Keratinocyte (primary cell): ENCODE measurements around the gene NALCN. TPM values are rescaled to one million over a fixed set of nuclear protein-coding genes. Genes with fewer than 3 reads are reported as not detected.

ENCODE experiments used
- DNase-seq: peaks from one replicate; pipeline ENCODE4 v3.0.0-alpha.2; 2011; ENCODE audit warnings: low read depth, missing footprints, low spot score
- FAIRE-seq: peaks from 2 replicates; lab custom pipeline; 2011; peaks lifted over from hg19 to GRCh38; lab: Jason Lieb, UNC
- H2AFZ ChIP-seq: 2 replicates; pipeline ENCODE4 v1.6.0; 2012; ENCODE audit warnings: low read length, control low read depth, inconsistent platforms; ENCODE audit not compliant: control insufficient read depth
- H3K27ac ChIP-seq: 2 replicates; pipeline ENCODE4 v1.5.1; 2011; ENCODE audit warnings: low read length; ENCODE audit not compliant: control insufficient read depth, insufficient read depth
- H3K27me3 ChIP-seq: 3 replicates; pipeline ENCODE4 v1.6.0; 2011; ENCODE audit warnings: low read length; ENCODE audit not compliant: control insufficient read depth, insufficient read depth; ENCODE audit errors: extremely low read depth
- H3K36me3 ChIP-seq, 2 experiments: 2 replicates in 1 of 2; 3 replicates in 1 of 2; pipeline ENCODE4 v1.5.1; 2011; ENCODE audit warnings: low read length in 2 of 2, mild to moderate bottlenecking in 1 of 2; ENCODE audit not compliant: control insufficient read depth in 2 of 2, insufficient read depth in 2 of 2; ENCODE audit errors: extremely low read depth in 1 of 2
- H3K4me1 ChIP-seq: 3 replicates; pipeline ENCODE4 v1.5.1; 2011; ENCODE audit warnings: low read length; ENCODE audit not compliant: control insufficient read depth, insufficient read depth; ENCODE audit errors: extremely low read depth
- H3K4me2 ChIP-seq: 3 replicates; pipeline ENCODE4 v1.6.0; 2011; ENCODE audit warnings: low read depth, low read length; ENCODE audit not compliant: control insufficient read depth, insufficient read depth; ENCODE audit errors: extremely low read depth
- H3K4me3 ChIP-seq, 3 experiments: fragments of 200-600 bp in 1 of 3; sonication (generic) in 1 of 3; 2 replicates in 2 of 3; 3 replicates in 1 of 3; pipeline ENCODE4 v1.5.1; 2011 to 2016; ENCODE audit warnings: low read length in 3 of 3, mild to moderate bottlenecking in 3 of 3, control low read depth in 2 of 3, inconsistent platforms in 1 of 3, low read depth in 1 of 3, mixed read lengths in 1 of 3, mixed run types in 1 of 3, moderate library complexity in 1 of 3; ENCODE audit not compliant: control insufficient read depth in 2 of 3, insufficient read depth in 2 of 3; ENCODE audit errors: extremely low read depth in 1 of 3
- H3K79me2 ChIP-seq: 2 replicates; pipeline ENCODE4 v1.6.0; 2012; ENCODE audit warnings: low read length; ENCODE audit not compliant: control insufficient read depth, insufficient read depth
- H3K9ac ChIP-seq: 3 replicates; pipeline ENCODE4 v1.6.0; 2011; ENCODE audit warnings: low read length; ENCODE audit not compliant: control insufficient read depth, insufficient read depth; ENCODE audit errors: extremely low read depth
- H3K9me1 ChIP-seq: 3 replicates; pipeline ENCODE4 v1.6.0; 2011; ENCODE audit warnings: low read length; ENCODE audit not compliant: control insufficient read depth, insufficient read depth; ENCODE audit errors: extremely low read depth
- H3K9me3 ChIP-seq: 2 replicates; pipeline ENCODE4 v1.5.1; 2012; ENCODE audit warnings: low read depth, low read length; ENCODE audit not compliant: control insufficient read depth
- H4K20me1 ChIP-seq: 3 replicates; pipeline ENCODE4 v1.6.0; 2011; ENCODE audit warnings: low read length; ENCODE audit not compliant: control insufficient read depth, insufficient read depth; ENCODE audit errors: extremely low read depth
- EZH2 ChIP-seq: IDR thresholded peaks from one replicate; pipeline ENCODE4 v1.6.1; 2012; ENCODE audit warnings: inconsistent platforms, mild to moderate bottlenecking, low read length, moderate library complexity
- dilution Hi-C: fragments of 300-500 bp; cut with MboI; formaldehyde crosslinking; loops from one replicate; pipeline ENCODE4 v1.7.0; 2020; ENCODE audit warnings: low sequenced_read_pairs; ENCODE audit not compliant: extremely low pct_ligation_motif_present
- polyA plus RNA-seq, 5 experiments: library from polyadenylated mRNA; depleted of rRNA in 3 of 5; stranded (reverse) in 3 of 5; stranded (forward) in 1 of 5; unstranded in 1 of 5; fragments of >200 nt; gene quantifications; 1 replicate in 1 of 5; 2 replicates in 3 of 5; 3 replicates in 1 of 5; pipeline versions ENCODE4 v1.2.1 to v1.2.3, GENCODE V29; 2011 to 2012; ENCODE audit warnings: missing spikeins in 2 of 5, low read depth in 1 of 5, low replicate concordance in 1 of 5
- TF ChIP-seq, protein P1 (sequence below), 3 experiments: IDR thresholded peaks in 1 of 3; conservative IDR thresholded peaks in 1 of 3; optimal IDR thresholded peaks in 1 of 3; 2 replicates in 2 of 3; 3 replicates in 1 of 3; pipeline versions ENCODE3 to v1.5.1; 2011; ENCODE audit warnings: low read length in 3 of 3, mild to moderate bottlenecking in 3 of 3, moderate library complexity in 2 of 3, control low read depth in 1 of 3, inconsistent platforms in 1 of 3; ENCODE audit not compliant: insufficient read depth in 2 of 3; ENCODE audit errors: extremely low read depth in 1 of 3

The NALCN gene
- polyA plus RNA-seq, 1 donor (not counting 4 experiments of a cell fraction or from before 2014, with no cell fraction given) = 0.16 TPM

DNA sequence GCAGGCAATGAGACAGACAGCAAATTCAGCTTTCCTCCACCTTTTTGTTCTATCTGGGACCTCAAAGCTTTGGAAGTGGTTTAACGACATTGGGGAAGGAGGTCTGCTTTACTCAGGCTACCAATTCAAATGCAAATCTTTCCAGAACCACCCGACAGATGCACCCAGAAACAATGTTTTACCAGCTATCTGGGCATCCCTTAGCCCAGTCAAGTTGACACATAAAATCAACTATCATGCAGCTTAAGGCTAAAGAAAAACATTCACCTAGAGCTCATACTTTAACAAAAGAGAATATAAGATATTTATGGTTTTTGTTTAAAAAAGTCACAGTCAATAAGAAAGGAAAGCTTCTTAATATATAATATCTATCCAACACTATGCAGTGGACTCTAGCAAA is 246.0 kb downstream of the NALCN start:
- H3K9me3 ChIP-seq = no peaks in the 10 kb centered on the region
- no peaks in the 10 kb centered on the region for H3K79me2 ChIP-seq
- FAIRE-seq (no peak), DNase-seq (no peak)
- no peaks in the 10 kb centered on the region for H4K20me1 ChIP-seq
- H3K4me2 ChIP-seq = no peak overlapping the region
- no peak overlapping the region for H3K27ac ChIP-seq
- dilution Hi-C loops = no loop called here
- no peaks in the 10 kb centered on the region for H3K36me3 ChIP-seq
- no peak for TF ChIP-seq EZH2
- TF ChIP-seq, protein P1, sequence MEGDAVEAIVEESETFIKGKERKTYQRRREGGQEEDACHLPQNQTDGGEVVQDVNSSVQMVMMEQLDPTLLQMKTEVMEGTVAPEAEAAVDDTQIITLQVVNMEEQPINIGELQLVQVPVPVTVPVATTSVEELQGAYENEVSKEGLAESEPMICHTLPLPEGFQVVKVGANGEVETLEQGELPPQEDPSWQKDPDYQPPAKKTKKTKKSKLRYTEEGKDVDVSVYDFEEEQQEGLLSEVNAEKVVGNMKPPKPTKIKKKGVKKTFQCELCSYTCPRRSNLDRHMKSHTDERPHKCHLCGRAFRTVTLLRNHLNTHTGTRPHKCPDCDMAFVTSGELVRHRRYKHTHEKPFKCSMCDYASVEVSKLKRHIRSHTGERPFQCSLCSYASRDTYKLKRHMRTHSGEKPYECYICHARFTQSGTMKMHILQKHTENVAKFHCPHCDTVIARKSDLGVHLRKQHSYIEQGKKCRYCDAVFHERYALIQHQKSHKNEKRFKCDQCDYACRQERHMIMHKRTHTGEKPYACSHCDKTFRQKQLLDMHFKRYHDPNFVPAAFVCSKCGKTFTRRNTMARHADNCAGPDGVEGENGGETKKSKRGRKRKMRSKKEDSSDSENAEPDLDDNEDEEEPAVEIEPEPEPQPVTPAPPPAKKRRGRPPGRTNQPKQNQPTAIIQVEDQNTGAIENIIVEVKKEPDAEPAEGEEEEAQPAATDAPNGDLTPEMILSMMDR (optimal IDR thresholded peaks at IDR 0.05 in 1 of 3, IDR thresholded peaks at IDR 0.05 in 1 of 3, conservative IDR thresholded peaks at IDR 0.05 in 1 of 3; ENCODE audit: extremely low read depth in 1 of 3, insufficient read depth in 2 of 3, low read length in 3 of 3) = no peak
- no peak overlapping the region for H3K9ac ChIP-seq
- no peak overlapping the region for H2AFZ ChIP-seq
- H3K4me3 ChIP-seq = no peak overlapping the region
- H3K9me1 ChIP-seq = no peaks in the 10 kb centered on the region
- H3K4me1 ChIP-seq = no peaks in the 10 kb centered on the region
- no peaks in the 10 kb centered on the region for H3K27me3 ChIP-seq

DNA sequence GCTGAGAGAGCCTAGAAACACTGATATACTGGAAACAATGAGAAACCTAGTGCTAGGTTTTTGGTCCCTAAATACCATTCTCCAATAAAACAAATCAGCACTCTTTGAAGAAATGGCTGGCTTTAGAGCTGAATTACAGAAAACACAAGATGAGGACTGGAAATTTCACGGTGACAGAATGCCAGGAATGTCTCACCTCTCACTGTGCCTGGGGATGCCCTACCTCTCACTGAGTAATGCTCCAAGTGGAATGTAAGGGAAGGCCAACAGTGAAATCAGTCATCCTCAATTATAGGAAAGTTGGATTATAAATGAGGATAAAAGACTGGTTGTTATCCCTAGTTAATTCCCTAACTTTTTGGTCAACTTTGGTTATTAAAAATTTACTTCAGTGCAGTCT is 259.0 kb downstream of the NALCN start:
- FAIRE-seq (no peak), DNase-seq (no peak)
- no peak overlapping the region for H3K9ac ChIP-seq
- dilution Hi-C loops = no loop called here
- no peak overlapping the region for H3K27ac ChIP-seq
- no peaks in the 10 kb centered on the region for H3K36me3 ChIP-seq
- H3K4me1 ChIP-seq = no peaks in the 10 kb centered on the region
- no peaks in the 10 kb centered on the region for H3K9me1 ChIP-seq
- no peaks in the 10 kb centered on the region for H3K79me2 ChIP-seq
- peaks cover 5% of the 10 kb centered on the region for H3K27me3 ChIP-seq
- H3K9me3 ChIP-seq = no peaks in the 10 kb centered on the region
- H4K20me1 ChIP-seq = no peaks in the 10 kb centered on the region
- no peak overlapping the region for H2AFZ ChIP-seq
- H3K4me3 ChIP-seq = no peak overlapping the region
- H3K4me2 ChIP-seq = no peak overlapping the region
- no peak for TF ChIP-seq EZH2
- TF ChIP-seq, protein P1 (optimal IDR thresholded peaks at IDR 0.05 in 1 of 3, IDR thresholded peaks at IDR 0.05 in 1 of 3, conservative IDR thresholded peaks at IDR 0.05 in 1 of 3; ENCODE audit: extremely low read depth in 1 of 3, insufficient read depth in 2 of 3, low read length in 3 of 3) = no peak
